GM19239 (cell line): ENCODE data around the gene HPCA.

Source experiments
- DNase-seq: peaks from one replicate; pipeline ENCODE4 v3.0.0; 2011; ENCODE audit warnings: low spot score; ENCODE audit not compliant: insufficient read length
- FAIRE-seq: peaks from 2 replicates; lab custom pipeline; 2011; peaks lifted over from hg19 to GRCh38; lab: Jason Lieb, UNC

The HPCA gene

GRCh38 chr1:32870615-32871363, 15.5 kb upstream of the HPCA start, which contains the start of gene FNDC5:
TSS of gene FNDC5 (minus strand) at chr1:32870912.
- DNase-seq: no peak
- FAIRE-seq: no peak

DNA sequence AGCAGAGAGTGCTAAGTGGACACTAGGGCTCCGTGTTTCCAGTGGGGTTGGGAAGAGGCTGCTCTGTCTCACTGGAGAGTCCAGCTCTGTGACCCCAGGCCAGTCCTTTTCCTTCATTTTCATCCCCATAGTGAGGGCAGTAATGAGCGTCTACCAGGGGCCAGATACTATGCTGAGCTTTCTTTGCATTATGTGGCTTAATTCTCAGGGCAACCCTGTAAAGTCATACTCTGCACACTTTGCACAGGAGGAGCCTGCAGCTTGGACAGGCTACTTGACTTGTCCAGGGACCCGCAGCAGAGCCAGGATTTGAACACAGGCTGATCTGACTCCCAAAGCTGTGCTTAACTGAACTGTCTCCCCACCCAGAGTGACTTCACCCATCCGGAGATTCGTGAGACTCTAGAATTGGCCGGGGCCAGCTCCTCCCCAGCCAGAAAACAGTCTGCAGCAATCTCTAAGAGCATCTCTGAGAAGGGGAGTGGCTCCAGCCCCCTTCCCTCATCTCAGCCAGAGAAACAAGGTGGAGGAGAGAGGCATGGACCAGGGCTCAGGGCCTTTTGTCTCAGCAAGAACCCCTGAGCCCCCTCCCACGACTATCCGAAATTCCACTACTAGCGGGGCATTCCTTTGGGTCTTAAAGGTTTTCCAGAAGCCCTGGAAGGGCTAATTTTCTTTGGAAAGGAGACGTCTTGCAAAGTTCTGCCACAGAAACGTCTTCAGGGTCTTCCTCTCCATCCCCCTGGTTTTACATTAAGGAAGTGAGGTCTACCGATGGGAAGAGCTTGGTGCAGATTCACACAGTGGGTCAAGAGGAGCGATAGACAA, 14.7 kb upstream of the HPCA start:
- DNase-seq (no peak), FAIRE-seq (no peak)

GRCh38 chr1:32872192-32872460, 14.2 kb upstream of the HPCA start:
- DNase-seq (no peak), FAIRE-seq (no peak)

GRCh38 chr1:32873484-32873883, 12.8 kb upstream of the HPCA start:
- DNase-seq: no peak

GRCh38 chr1:32874860-32875752, 11.2 kb upstream of the HPCA start:
- DNase-seq: no peak
- FAIRE-seq: no peak

More at GRCh38 chr1:32873484-32873883, 12.8 kb upstream of the HPCA start:
- no peak for FAIRE-seq

DNA sequence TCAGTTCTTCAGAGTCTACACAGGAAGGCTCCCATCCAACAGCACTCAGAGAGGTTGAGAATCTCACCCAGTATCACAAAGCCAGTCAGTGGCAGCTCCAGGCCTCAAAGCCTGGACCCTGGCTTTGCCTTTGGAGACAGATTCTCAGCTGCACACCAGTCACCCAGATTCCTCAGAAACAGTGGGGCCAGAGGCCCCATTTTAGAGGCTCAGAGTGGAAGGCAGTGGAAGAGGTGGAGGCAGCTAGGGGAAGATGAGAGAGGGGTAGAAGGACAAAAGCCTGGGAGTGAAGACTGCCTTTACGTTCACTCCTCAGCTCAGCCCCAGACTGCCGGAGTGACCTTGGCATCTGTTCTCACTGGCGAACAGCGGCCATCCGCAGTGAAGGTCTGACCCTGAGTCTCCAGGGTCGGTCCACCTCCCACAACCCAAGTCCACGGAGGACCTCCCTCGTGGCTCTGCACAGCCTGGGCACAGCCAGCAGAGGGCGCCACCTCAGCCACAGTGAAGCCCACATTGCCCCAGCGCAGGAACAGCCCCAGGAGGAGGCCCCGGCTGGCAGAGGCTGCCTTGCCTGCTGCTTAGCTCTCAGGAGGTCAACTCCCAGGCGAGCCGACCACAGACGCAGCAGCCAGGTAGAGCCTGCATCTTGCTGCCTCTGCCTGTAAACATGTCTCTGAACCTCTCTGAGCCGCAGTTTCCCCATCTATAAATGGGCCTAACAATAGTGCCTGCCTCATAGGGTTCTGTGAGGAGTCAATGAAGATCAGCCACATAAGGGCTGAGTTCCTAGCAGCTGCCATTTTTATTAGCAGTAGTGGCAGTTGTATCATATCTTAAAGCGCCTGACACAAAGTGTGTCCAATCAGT, 9.7 kb upstream of the HPCA start:
- DNase-seq: peak; percentile 77
- no peak for FAIRE-seq

DNA sequence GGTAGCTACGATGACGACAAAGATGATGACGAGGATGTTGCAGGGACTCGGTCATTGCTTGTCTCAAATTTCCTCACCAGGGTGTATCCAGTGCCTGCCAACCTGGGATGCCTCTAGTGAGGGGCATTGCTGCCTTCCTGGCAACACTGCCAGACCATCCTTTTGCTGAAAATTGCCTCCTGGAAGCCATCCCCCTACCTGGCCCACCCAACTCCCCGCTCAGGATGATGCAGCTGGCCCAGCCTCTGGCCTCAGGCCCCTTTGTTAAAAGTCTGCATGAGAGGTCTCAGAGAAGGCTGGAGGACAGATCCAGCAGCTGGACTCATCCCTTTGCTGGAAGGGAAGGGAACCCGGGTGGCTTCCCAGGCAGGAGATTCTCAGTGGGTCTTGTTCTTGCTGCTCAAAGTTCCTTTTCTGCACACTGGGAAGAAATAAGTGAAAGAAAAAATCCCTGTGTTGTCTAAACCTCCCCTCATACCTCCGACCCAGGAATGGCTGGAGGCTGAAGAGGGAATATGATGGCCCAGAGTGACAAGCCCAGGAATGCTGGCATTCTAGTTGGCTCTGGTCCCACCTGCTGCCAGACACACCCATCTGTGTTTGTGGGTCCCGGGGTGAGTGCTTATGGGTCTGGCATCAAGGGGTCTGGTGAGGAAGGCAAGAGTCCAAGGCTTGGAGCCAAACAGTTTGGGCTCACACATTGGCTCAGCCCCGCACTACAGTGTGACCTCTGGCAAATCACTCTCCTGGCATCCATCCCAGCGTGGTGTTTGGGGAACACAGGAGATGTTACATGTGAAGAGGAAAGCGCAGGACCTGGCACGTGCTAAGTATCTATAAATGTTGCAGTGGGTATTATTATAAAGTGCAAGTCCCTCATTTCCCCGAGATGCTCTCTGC, 8.8 kb upstream of the HPCA start:
- no peak for FAIRE-seq
- no peak for DNase-seq

DNA sequence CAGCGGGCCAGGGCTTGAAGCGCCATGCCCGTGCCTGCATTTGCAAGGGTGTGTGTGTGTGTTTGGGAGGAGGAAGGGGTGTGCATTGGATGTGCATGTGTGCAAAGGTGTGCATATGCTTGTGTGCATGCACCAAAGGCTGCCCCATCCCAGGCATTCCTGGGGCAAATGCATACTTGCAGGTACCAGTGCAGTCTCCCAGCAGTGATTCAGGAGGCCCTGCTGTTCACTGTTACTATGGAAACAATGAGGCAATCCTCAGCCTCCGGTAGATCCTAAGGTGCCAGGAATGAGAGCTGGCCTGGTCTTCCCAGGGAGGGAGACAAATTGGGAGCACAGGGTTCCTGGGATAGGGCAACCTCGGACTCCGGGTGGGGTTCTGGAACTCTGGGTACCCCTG, 8.1 kb upstream of the HPCA start:
- DNase-seq: no peak
- no peak for FAIRE-seq

DNA sequence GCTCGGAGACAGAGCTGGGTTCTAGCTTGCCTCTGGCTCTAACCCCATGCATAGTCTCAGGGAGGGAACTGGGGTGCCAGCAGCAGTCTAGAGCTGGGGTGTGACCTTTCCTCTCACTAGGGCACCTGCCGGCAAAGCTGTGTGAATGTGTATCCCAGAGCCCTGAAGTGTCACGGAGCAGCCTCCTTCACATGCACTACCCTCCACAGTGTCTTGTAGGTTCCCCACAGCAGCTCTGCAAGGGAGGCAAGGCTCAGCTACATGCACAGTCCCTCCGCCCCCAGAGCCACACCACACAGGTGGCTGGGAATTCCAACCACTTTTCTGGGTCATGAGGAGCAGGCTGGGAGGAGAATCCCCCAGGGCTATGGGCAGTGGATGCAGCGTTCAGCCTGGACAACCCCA, 7.7 kb upstream of the HPCA start:
- FAIRE-seq (no peak), DNase-seq (no peak)

GRCh38 chr1:32881291-32881690, 5.0 kb upstream of the HPCA start:
- FAIRE-seq (no peak), DNase-seq (no peak)

DNA sequence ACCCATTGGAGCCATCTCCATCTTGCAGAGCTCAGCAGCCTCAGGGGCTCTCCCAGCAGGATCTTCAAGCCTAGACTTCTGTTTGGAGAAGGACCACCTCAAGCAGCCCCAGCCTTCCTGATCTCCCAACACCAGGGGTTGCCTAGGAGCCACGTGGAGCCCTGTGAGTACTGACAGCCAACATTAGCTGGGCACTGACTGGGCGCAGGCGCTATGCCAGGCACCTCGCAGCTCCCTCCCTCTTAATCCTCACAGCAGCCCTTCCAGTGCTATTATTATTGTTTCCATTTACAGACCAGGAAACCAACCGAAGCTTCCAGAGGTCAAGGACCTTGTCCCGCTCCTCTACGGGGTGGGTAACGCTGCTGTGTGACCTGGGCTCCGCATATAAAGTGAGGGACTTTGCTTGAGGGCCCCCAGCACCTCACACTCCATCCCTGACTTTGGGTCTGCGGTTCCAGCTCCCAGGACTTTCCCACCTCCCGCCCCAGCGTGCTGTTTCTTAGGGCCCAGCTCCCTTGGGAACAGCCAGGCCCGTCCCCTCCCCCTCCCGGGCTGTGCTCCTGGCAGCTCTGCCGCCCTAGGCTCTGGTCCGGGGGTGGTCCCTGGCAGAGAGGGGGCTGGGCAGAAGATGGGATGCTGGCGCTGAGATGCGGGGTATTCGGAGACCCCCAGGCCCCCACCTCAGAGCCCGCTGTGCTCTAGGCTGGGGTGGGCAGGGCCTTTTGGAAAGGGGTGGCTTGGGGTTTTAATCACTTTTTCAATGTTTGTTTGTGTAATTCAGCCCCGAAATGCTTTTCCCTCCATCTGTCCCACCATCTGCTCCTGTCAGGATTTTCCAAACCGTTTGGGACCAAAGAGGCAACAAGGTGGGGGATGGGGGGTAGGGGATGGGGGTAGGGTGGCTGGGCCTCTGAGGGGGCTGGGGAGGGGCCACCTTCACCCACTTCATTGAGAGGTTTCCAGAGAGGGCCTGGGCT, 4.1 kb upstream of the HPCA start:
- FAIRE-seq: no peak
- no peak for DNase-seq

DNA sequence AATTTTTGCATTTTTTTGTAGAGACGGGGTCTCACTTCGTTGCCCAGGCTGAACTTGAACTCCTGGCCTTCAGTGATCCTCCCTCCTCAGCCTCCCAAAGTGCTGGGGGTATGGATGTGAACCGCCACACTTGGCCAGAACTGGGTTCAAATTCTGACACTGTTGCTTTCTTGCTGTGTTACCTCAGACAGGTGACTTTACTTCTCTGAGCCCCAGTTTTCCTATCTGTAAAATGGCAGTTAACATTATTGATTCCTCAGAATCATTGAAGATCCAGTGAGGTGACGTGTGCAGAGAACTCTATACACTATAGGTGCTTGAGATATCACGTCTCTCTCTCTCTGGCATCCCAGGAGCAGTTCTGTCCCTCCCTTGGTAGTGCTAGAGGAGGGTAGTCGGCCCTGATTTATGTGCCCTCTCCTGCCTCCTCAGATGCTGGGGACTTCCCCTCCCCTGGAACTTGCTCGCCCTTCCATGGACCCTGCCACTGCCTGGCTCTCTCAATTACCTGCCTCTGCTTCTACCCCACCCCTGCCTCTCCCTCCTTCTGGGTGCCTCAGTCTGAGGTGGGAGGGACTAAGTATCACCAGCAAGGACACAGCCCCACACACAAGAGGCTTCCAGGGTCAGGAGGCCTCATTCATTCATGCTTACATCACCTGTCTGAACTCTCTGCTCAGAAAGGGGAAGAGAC, 2.8 kb upstream of the HPCA start:
- FAIRE-seq (no peak), DNase-seq (no peak)

- DNase-seq (no peak), FAIRE-seq (no peak)
These were observed 2.3 kb upstream of the HPCA start for GRCh38 chr1:32884032-32884372.

DNA sequence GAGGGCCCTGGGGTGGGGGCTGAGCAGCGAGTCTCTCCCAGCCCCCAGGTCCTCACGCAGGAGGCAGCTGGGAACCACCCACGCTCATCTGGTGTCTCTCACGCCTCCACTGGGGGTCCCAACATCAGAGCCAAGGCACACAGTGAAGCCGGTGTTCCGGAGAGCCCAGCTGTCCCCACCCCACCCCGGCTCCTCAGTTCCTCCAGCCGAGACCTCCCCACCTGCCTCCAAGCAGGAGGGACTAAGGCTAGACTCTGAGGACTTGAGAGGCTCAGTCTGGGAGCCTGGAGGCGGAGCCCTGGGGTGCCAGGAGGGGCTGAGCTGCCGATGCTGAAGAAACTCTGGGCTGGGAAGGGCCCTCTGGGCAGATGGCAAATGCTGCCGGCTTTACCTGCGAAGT, 1.6 kb upstream of the HPCA start:
- no peak for FAIRE-seq

DNA sequence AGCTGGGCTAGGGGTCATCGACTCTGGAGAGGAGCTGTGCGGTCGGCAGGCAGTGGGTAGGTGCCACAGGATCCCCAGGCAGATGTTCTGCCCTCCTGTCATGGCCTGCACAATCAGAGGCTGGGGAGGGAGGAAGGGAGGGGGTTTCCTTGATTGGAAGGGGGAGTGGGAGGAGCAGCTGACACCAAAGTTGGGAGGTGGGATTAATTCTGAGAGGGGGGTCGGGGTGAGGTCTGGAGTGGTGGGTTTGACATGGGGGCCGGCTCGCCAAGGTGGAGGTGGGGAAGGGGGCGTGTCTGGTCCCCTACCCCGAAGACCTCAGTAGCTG, 651 bp upstream of the HPCA start:
- FAIRE-seq: no peak

More for the DNA sequence above, 1.6 kb upstream of the HPCA start:
- no peak for DNase-seq

DNA sequence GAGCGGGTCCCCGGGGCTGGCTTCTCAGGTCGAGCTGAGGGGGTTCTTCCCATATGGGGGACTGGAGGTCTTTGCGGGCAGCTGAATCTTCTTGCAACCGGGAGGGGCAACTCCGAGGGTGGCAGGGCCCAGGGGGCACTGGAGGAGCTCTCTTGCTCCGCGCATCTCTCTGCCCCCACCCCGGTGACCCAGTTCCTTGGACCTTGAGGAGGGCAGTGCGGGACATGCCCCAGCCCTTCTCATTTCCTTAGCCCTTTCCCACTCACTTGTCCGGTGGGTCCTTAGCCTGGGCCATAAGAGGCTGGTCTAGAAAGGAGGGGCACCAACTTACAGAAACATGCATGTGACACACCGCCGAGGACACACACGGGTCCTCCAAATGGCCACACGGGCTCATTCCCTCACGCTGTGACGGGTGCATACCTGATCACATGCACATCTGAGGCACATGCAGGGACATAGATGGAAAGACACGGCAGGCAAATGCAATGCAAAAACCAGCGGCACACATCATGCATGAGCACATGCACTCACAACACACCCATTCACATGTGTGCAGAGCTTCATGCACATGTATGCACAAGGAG, 630 bp downstream of the HPCA start:
- no peak for FAIRE-seq

More for the DNA sequence above, 651 bp upstream of the HPCA start:
- DNase-seq: no peak

GRCh38 chr1:32887623-32888022, 1.3 kb downstream of the HPCA start:
- DNase-seq (no peak), FAIRE-seq (no peak)

More for the DNA sequence above, 630 bp downstream of the HPCA start:
- no peak for DNase-seq
